Measurements from ENCODE around the gene KDF1.

KDF1 gene

DNA sequence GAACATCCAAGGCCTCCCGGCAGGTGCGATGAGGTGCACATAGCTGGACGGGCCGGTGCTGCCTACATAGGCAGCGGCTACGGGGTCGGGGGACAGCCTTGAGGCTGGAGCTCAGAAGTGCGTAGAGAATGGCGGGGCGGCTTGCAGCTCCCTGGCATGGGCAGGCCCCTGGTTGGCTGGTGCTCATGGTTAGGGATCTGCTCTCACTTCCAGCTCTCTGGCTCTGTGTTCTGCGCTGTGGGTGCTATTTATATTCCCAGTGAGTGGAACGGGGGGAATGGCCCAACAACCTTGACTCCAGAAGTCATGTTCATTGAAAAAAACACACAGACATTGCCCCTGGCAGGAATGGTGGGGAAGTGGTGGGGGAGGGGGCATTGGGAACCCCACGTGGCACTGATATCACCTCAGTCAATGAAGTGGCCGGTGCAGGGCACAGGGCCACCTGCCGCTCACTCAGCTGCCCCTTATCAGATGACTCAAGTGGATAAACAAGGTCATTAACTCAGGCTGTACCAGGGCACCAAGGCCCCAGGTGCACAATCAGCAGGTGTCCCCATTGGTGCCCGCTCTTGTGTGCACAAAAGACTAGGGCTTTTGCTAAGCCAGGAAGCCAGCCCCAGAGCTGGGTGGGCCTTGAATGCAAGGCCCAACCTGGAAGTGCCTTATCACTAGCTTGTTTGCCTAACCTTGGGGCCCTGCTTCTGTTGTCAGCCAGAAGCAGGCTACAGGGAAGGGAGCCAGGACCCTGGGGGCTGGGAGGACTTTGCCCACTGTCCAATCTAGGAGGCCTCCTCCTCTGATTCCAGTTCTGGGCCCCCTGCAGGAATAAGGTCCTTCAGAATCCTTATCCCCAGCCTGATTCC lies 46.3 kb downstream of the KDF1 start, which contains the start of gene NR0B2:
Gene NR0B2, minus strand, starts transcription at position 222 of the 866 bp plus-strand sequence. Its CDS starts 35 bp downstream, at position 187.
- DNase-seq = no peak

GRCh38 chr1:26913389-26913753 lies 46.9 kb downstream of the KDF1 start:
- DNase-seq = no peak

- DNase-seq = no peak
These were observed 48.1 kb downstream of the KDF1 start for GRCh38 chr1:26912147-26912490.

DNA sequence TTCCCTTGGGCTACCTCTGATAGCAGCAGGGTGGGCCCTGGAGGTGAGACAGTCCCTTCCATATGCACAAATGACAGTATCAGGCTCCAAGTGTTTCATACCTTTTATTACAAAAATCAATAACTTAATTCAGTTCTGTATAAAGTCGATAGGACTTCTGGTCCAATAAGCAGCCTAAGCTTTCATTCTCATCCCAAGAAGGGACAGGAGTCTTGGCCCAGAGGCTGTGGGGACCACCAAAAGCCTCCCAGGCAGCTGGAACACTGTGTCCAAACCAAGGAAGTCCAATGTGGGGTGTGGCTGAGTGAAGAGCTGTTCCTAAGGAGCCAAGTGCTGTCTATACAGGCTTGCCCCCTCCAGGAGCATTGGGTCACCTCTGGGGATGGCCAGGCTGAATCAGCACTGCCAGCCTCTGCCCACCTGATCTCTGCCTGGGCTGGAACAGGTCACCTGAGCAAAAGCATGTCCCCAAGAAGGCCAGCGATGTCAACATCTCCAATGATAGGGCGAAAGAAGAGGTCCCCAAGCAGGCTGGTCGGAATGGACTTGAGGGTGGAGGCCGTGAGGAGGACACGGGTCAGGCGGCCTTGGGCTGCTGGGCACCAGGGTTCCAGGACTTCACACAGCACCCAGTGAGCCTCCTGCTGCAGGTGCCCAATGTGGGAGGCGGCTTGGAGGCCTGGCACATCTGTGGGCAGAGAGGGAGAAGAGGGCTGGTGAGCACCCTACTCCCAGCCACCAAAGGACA lies 48.7 kb downstream of the KDF1 start:
- no peak for DNase-seq

GRCh38 chr1:26910343-26911160 lies 49.7 kb downstream of the KDF1 start:
- DNase-seq = no peak

- no peak for DNase-seq
These were observed 50.3 kb downstream of the KDF1 start for GRCh38 chr1:26909951-26910342.

DNA sequence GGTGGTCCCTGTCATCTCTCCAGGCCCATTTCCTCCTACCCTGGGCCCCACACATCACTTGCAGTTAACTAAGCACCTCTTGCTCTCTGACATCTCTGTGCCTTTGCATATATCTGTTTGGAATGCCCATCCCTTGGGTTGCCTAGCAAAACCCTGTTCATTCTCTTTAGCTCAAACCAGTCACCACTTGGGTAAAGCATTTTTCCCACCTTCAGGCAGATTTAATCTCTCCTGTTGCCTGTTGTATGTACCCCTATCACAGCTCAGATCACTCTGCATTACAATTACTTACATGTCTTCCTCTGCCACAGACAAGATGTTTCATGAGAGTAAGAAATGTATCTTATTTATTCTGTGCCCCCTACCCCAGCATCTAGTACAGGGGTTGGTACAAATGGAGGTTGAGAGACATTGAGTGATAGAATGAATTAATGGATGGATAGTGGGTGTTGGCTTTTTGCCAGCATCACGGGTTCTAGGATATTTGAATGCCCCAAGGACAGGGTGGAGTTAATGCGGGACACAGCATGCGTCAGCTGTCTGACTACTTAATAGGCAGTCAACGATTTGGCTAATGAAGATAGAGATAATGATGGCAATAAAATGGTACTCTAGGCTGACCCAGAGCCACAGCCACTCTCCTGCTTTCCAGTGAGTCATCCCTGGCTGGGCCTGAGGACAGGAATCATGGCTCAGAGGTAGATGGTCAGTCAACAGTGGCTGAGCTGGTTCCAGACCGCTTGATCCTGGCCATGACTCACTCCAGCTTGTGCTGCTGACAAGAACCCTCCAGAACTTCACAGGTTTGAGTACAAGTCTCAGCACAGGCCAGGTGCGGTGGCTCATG lies 53.0 kb downstream of the KDF1 start:
- DNase-seq = no peak

GRCh38 chr1:26900815-26901511 lies 59.3 kb downstream of the KDF1 start:
- DNase-seq = no peak

DNA sequence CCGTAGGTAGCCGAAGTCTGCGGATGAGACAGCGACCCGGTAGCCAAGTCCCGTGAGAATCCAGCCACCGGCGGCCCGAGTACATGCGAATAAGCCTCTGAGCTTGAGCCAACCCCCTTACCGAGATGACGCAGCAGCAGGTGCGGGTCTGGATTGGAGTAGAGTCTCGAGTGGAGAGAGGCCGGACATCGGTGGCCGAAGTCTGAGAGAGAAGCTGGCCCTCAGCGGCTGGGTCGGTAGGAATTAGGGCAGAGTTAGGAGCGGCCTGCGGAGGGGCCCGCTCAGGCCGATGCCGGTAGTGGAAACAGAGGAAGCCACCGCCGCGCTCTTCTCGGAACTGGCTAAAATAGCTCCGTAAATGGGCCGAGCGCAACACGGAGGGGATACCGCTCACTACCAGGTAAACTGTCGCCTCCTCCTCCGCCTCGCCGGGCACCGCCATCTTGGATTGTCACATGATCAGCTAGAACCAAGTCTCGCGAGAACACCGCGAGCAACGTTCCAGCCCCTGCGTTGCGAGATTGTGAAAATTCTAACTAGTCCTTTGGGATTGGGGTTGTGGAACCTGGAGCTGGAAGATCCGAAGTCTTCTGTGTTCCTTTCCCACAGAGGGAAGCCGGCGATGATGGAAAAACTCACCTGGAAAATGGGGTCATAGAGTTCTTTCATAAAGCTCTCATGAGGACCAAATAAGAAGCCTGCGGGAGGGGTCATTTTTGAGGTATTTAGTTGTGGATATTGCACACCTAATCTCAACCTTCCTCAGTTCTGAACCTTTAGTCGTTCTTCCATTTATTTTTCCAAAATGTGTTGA lies 60.1 kb downstream of the KDF1 start, which contains the start of gene GPATCH3:
Gene GPATCH3, minus strand, starts transcription at position 467 of the 814 bp plus-strand sequence. Its CDS starts 25 bp downstream, at position 442.
- peak; percentile 87 to 88 for DNase-seq
